ENCODE data around the gene SLC6A18. TPM values are rescaled to one million over a fixed set of nuclear protein-coding genes. Genes with fewer than 3 reads are reported as not detected.

SLC6A18 gene
- total and polyA plus RNA-seq, 2 of the 4 experiments (the other 2 are of a cell fraction) = not detected

- in situ Hi-C loops (cut with MboI; ENCODE audit: low sequenced_read_pairs) (no loop called here), dilution Hi-C loops (cut with HindIII; ENCODE audit: low sequenced_read_pairs, unreplicated experiment) (no loop called here), intact Hi-C loops (cut with micrococcal nuclease) (no loop called here)
- Histone ChIP-seq H3K18ac (ENCODE audit: low read depth, low read length) (no peak overlapping the region), H3K4me1 (ENCODE audit: control insufficient read depth, insufficient read depth, low read length) (no peaks in the 10 kb centered on the region), H3K27me3 (ENCODE audit: control insufficient read depth, insufficient read depth, low read length) (no peaks in the 10 kb centered on the region; the same call in 1 of the 2 replicates), H3K27ac (ENCODE audit: insufficient read depth, low read length) (no peak overlapping the region), H3K23ac (ENCODE audit: low read depth, low read length) (no peak overlapping the region), H3K9me1 (ENCODE audit: insufficient read depth, low read length) (no peaks in the 10 kb centered on the region), H3K56ac (ENCODE audit: extremely low read depth, insufficient read depth, low read length) (no peak overlapping the region), H3K9me3 (ENCODE audit: control insufficient read depth, insufficient read depth, low read length) (peaks cover 7% of the 10 kb centered on the region), H3K36me3 (ENCODE audit: control insufficient read depth, insufficient read depth, low read length) (no peaks in the 10 kb centered on the region), H4K5ac (ENCODE audit: low read depth, low read length) (no peak overlapping the region), H4K91ac (ENCODE audit: insufficient read depth, low read depth, low read length) (no peak overlapping the region), H2BK20ac (ENCODE audit: low read depth, low read length) (no peak overlapping the region), H3K9ac (ENCODE audit: low read depth, low read length) (no peak overlapping the region), H4K20me1 (ENCODE audit: insufficient read depth, low read length) (no peaks in the 10 kb centered on the region), H3K79me1 (ENCODE audit: low read depth in 1 of 2, low read length in 2 of 2) (no peaks in the 10 kb centered on the region), H2BK15ac (ENCODE audit: low read depth, low read length) (no peak overlapping the region; the same call in 2 of the 3 replicates), H3K4me3 (ENCODE audit: insufficient read depth, low read depth, low read length) (no peak overlapping the region), H3K14ac (replicated peaks; ENCODE audit: low read depth, low read length) (no peak overlapping the region), H2AFZ (replicated peaks; ENCODE audit: low read length, poor library complexity) (no peak overlapping the region), H4K8ac (ENCODE audit: low read depth in 2 of 2, low read length in 2 of 2) (no peak overlapping the region; a peak in 1 of 4 replicates), H3K4ac (ENCODE audit: low read depth, low read length) (no peak overlapping the region), H2BK5ac (ENCODE audit: low read depth, low read length, poor library complexity, severe bottlenecking) (no peak overlapping the region), H2AK5ac (ENCODE audit: low read depth, low read length) (no peak overlapping the region), H2BK120ac (ENCODE audit: low read depth, low read length) (no peak overlapping the region), H2AK9ac (replicated peaks; ENCODE audit: low read depth, low read length, poor library complexity) (no peak overlapping the region), H3K4me2 (ENCODE audit: low read depth, low read length) (no peak overlapping the region)
- 82% methylated on average over 7 of the region's 9 CpGs; no CpG with 5 or more reads in 1 of the 2 experiments for WGBS, 2 experiments (ENCODE audit: extremely low coverage in 2 of 2, insufficient read length in 1 of 2)
- no peak for TF ChIP-seq MAFK (IDR thresholded peaks at IDR 0.05; ENCODE audit: low read depth, low read length)
- TF ChIP-seq NFE2L2 (IDR thresholded peaks at IDR 0.05; ENCODE audit: low read depth, low read length) = no peak
- no peak for TF ChIP-seq RAD21 (IDR thresholded peaks at IDR 0.05; ENCODE audit: low read length)
- TF ChIP-seq POLR2A (IDR thresholded peaks at IDR 0.05; ENCODE audit: low read depth, low read length) = no peak
- TF ChIP-seq RCOR1 (IDR thresholded peaks at IDR 0.05; ENCODE audit: insufficient replicate concordance, low read length) = no peak
- TF ChIP-seq FOS (IDR thresholded peaks at IDR 0.05; ENCODE audit: low read depth, low read length) = no peak
- ATAC-seq (ENCODE audit: low read depth) (no peak), DNase-seq (no peak)
- ChIA-PET POLR2A (ENCODE audit: unreplicated experiment) (no interaction called here), CTCF (no interaction called here)
- BruUV-seq (replicated peaks) = no TSS peak
Measured at GRCh38 chr5:1222147-1222546, 3.0 kb upstream of the SLC6A18 start.
